ENCODE measurements around the gene LYSMD3. TPM values are rescaled to one million over a fixed set of nuclear protein-coding genes. Genes with fewer than 3 reads are reported as not detected.

The LYSMD3 gene
- total RNA-seq, result 21.6 and 25.2 TPM in 2 replicates

DNA sequence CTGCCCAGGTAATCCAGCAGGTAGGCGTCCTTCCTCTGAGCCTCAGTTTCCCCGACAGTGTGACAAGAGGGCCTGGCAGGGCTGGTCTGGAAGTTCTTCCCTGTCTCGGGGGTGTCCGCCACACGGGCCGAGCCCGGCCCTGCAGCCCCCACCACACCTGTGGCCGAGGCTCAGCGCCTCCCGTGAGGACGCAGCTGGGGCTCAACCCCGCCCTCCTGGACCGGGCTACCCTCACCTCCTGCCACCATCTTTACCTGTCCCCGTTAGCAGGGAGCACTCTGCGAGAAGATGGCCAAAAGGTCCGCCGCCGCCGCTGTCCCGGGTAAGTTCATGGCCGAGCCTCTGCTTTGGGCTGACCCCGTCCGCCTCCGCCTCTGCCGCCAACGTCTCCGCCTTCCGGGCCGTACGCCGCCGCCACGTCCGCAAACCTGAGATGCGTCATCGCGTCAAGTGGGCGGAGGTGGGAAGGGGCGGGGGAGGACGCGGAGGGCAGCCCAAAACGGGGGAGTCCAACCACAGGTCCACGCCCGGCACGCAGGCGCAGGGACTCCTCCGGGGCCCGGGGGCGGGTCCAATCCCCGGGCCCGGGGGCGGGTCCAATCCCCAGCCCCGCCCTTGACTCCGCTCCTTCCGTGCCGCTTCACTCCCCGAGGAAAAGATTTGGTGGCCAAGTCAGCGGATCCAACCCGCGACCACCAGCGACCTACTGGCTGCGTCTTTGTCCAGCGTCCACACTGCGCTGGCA, at the start of gene LYSMD3:
Gene LYSMD3 (minus strand): TSS at position 391 of the 745 bp plus-strand sequence. CDS start 4,295 bp downstream, outside the sequence.

GRCh38 chr5:90558344-90559192, 29.2 kb upstream of the LYSMD3 start, which contains the start of gene ADGRV1:
Gene ADGRV1 (plus strand): TSS chr5:90558797. CDS start chr5:90558896, 99 bp downstream.

DNA sequence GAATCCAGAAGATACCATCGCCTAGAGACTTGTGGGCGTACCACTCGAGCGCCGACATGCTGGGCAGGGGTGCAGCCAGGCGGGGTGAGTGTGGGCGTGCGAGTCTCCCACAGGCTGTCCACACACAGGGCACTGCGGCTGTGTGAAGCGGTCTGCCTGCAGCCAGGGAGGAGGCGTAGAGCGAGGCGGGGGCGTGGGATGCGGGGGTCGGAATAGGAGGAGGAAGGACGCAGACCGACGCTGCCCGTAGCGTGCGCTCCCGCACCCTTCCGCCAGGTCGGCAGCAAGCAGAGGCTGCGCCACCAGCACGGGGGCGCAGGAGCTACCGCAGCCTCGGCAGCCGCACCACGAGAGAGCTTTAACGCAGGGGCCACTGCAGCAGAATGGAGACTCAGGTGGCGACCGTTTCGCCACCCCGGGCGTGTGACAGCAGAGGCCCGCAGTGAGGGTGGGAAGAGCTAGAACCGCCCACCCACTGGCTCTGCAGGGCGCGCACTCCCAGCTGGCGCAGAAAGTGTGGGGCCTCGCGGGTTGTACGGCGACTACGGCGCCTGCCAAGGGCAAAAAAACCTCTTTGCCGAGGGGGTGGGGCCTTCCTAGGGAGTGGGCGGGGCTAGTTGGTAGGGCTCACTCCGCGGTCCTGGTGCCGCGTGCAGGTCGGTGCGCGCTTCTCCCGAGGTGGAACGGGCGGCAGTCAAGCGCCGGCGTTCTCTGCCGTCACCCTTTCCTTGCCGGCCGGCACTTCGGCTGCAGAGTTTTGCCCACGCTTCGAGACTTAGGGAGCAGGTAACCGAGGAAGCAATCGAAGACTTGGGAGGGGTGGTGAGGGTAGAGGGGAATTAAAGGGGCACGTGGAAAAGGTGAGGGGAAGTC, 54.9 kb downstream of the LYSMD3 start, which contains the start of the genes MBLAC2 and POLR3G:
Gene MBLAC2 (minus strand): TSS at position 537 of the 873 bp plus-strand sequence. CDS start 479 bp downstream, at position 58.
Gene POLR3G (plus strand): TSS at position 630 of the 873 bp plus-strand sequence. CDS start 10,704 bp downstream, outside the sequence.

Other genes starting within 250 kb of the LYSMD3 start
- gene CETN3, start 119.8 kb downstream of the LYSMD3 start, total RNA-seq, result 6.6 and 10.3 TPM in 2 replicates
- 3.9 and 5.2 TPM in 2 replicates for gene MBLAC2, start 54.8 kb downstream of the LYSMD3 start, total RNA-seq
- 1.1 and 5.0 TPM in 2 replicates for gene POLR3G, start 54.7 kb downstream of the LYSMD3 start, total RNA-seq
- gene ADGRV1, start 29.2 kb upstream of the LYSMD3 start, total RNA-seq, result 0.14 and 0.66 TPM in 2 replicates